HG03139 (cell line): ENCODE results near the gene IGSF8.

ENCODE experiments used
- ATAC-seq: cut with Tn5 transposase; IDR thresholded peaks from one replicate; pipeline ENCODE4 v1.9.1; 2021; ENCODE audit not compliant: unreplicated experiment

Gene IGSF8

DNA sequence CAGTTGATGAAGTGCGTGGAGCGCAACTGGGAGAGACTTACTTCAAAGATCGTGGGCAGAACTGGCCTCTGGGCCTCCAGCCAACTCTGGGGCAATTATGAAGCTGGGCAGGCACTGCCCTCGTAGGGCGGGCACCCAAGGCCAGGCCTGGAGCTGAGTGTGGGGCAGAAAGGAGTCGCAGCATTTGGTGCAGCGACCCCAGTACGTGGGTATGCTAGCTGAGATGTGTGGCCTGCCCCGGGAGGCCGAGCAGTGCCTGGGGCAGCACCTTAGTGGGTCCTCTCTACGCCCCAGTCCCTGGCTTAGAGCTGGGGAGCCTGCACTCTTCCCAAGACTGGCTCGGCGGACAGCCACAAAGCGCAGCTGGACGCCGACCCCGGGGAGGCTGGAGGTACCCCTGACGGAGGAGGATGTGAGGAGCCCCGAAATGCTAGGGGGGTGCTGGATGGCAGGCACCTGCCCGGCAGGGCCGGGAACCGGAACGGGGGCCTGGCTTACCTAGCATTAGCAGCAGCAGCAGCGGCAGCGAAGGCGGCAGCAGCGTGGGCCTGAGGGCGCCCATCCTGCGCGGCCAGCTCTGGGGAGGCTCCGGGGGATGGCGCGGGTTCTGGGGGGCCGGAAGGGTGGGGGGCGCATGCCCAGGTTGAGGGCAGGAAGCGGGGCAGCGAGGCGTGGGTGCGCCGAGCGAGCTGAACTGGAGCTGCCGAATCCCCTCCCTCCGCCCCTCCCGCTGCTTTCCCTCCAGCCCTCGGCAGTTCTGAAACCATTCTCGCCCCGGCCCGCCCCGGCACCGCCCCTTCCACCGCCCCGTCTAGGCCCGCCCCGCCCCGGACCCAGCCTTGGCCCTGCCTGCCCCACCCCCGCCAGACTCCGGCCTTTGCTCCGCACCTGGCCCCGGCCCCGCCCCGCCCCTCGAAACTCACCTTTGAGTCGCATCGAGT is at the start of gene IGSF8:
Gene IGSF8 (minus strand): TSS at position 709 of the 941 bp plus-strand sequence. CDS start 147 bp downstream, at position 562.
- peak; percentile 51 for ATAC-seq

DNA sequence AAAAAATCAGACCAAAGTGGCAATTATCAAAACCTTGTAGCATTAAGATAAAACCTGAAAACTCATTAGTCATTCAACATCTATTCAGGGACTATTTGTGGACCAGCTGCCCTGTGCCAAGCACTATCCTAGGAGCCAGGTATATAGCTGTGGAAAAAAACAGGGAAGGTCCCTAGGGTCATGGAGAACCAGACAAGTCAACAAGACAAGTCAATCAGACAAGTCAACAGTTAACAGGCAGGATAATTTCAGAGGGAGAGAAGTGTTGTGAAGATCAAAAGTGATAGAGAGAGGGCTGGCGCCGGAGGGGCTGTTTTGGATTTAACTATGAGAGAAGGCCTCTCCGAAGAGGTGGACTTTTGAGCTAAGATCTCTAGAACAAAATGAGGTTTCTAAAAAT is 49.7 kb upstream of the IGSF8 start:
- no peak for ATAC-seq

DNA sequence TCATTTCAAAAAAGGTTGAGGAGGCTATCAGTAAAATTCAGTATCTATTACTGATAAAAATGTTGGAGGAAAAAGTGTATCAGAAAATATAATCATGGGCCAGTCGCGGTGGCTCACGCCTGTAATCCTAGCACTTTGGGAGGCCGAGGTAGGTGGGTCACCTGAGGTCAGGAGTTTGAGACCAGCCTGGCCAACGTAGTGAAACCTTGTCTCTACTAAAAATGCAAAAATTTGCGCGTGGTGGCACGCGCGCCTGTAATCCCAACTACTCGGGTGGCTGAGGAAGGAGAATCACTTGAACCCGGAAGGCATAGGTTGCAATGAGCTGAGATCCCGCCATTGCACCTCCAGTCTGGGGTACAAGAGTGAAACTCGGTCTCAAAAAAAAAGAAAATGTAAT is 47.7 kb upstream of the IGSF8 start:
- no peak for ATAC-seq

GRCh38 chr1:160144921-160145320 is 46.5 kb upstream of the IGSF8 start:
- ATAC-seq: no peak

- no peak for ATAC-seq
Measured at GRCh38 chr1:160143695-160144094, 45.3 kb upstream of the IGSF8 start.

- ATAC-seq: no peak
Measured at GRCh38 chr1:160139840-160140239, 41.4 kb upstream of the IGSF8 start.

DNA sequence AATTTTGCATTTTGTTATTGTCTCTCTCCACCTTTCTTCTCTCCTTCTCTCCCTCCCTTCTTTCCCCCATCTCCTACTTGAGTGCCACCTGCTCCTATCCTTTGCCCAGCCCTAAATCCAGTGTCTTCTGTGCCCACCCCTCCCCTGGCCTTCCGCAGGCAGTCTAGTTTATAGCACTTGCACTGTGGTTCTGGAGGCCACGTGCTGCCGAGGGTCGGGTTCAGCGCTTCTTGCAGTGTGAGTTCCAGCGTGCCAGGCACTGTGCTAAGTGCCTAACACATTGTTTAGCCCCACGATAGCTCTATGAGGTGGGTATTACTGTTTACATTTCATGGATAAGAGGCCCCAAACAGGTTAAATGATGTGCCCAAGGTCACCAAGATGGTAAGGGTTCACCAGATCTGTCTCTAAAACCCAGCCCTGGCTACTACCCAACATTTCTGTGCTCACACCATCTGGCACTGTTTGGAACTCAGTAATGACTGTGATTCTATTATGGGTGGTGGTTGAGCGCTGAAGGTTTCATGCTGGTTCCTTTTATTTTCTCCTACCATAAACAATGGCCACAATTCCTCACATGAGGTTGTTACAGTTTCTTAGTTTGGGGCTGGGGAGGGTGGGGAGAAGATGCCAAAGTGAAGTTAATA is 38.9 kb upstream of the IGSF8 start:
- no peak for ATAC-seq

GRCh38 chr1:160136926-160137200 is 38.4 kb upstream of the IGSF8 start:
- ATAC-seq: no peak

DNA sequence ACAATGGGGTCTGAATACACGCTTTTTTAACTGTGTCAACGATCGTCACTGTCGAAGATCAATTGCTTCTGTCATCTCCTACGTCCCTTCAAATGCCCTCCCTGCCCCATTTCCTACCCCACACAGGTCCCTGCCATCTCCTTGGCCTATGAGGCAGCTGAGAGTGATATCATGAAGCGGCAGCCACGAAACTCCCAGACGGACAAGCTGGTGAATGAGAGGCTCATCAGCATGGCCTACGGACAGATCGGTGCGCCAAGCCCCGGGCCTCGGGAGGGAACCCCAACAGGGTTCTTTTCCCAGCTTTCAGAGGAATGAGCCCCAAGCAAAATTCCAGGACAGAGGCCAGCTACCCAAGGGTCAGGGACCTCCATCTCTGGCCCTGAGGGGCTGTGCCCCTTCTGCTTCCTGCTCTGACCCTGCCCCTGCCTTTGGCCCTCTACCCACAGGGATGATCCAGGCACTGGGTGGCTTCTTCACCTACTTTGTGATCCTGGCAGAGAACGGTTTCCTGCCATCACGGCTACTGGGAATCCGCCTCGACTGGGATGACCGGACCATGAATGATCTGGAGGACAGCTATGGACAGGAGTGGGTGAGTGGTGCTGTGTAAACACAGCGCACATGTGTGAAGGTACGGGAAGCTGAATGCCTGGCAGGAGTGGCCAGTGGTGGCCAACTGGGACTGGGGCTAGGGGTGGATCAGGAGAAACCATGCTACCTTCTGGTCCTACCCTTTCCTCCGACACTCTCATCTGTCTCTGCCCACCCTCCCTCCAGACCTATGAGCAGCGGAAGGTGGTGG is 37.9 kb upstream of the IGSF8 start:
- ATAC-seq: no peak

GRCh38 chr1:160134791-160135572 is 36.6 kb upstream of the IGSF8 start:
- no peak for ATAC-seq

- no peak for ATAC-seq
Measured at GRCh38 chr1:160133990-160134770, 35.8 kb upstream of the IGSF8 start.

- ATAC-seq: no peak
Measured at GRCh38 chr1:160131803-160132565, 33.6 kb upstream of the IGSF8 start.

- ATAC-seq: no peak
Measured at GRCh38 chr1:160130939-160131338, 32.5 kb upstream of the IGSF8 start.

DNA sequence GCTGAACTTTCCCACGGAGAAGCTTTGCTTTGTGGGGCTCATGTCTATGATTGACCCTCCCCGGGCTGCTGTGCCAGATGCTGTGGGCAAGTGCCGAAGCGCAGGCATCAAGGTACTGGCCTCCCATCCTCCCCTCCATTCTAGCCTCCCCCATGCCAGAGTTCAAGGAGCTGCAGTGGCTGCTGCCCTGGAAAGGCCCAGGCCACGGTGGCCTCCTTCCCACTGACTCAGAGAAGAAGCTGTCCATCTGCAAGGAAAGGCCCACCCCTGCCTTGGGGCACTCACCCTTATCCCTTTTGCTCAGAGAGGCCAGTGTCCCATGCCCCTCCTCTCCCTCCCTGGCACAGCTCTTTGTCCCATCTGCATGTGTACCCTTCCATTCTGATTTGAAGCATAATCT is 32.1 kb upstream of the IGSF8 start:
- ATAC-seq: no peak

GRCh38 chr1:160129966-160130365 is 31.5 kb upstream of the IGSF8 start:
- no peak for ATAC-seq

DNA sequence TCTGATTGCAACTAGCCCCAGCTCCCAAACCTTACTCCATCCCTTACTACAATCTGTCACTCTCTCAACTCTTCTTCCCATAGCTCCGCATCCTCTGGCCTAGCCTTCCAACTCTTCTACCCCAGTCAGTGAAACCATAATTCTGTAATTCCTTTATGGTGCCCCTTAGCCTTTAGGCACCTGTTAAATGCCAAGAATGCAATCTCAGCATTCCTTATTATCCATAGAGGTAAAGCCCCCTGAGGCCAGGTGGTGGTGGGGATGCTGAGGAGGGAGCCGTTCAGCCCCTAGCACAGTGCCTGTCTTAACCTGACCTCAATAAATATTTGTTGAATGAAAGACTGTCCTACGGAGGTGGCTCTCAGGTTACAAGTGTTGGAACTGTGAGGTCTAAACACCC is 31.1 kb upstream of the IGSF8 start:
- no peak for ATAC-seq

GRCh38 chr1:160129046-160129445 is 30.6 kb upstream of the IGSF8 start:
- ATAC-seq: no peak

- ATAC-seq: no peak
Measured at GRCh38 chr1:160128636-160129035, 30.2 kb upstream of the IGSF8 start.

GRCh38 chr1:160127865-160128523 is 29.6 kb upstream of the IGSF8 start:
- ATAC-seq: no peak
